GM12878 (cell line): ENCODE data around the gene PKHD1. TPM values are rescaled to one million over a fixed set of nuclear protein-coding genes. Genes with fewer than 3 reads are reported as not detected.

Experiments
- ATAC-seq: fragments of 200-7000 bp; cut with Tn5 transposase; 3 replicates; pipeline ENCODE4 v1.9.1; 2020; ENCODE audit warnings: mild to moderate bottlenecking, moderate library complexity
- BruUV-seq: library from RNA; stranded (reverse); fragments of 400-500 nt; replicated peaks from 2 replicates; lab custom pipeline; 2021; lab: Mats Ljungman, UMichigan
- CTCF ChIA-PET: fragments of 300-600 bp; sonication (Branson Sonifier 250); formaldehyde crosslinking; extraction: SDS; loops from one replicate; lab custom pipeline; 2021; ENCODE audit warnings: inconsistent platforms; lab: Yijun Ruan, JAX
- POLR2A ChIA-PET: fragments of 350-600 bp; formaldehyde crosslinking; extraction: SDS; loops from one replicate; lab custom pipeline; 2021; ENCODE audit warnings: inconsistent platforms; lab: Charles Lee
- RAD21 ChIA-PET: fragments of 300-600 bp; sonication (Branson Sonifier 250); formaldehyde crosslinking; loops from one replicate; lab custom pipeline; 2023; ENCODE audit warnings: antibody characterized with exemption; ENCODE audit not compliant: unreplicated experiment; lab: Charles Lee
- SMC1A ChIA-PET: fragments of 300-600 bp; sonication (Branson Sonifier 250); formaldehyde crosslinking; loops from one replicate; lab custom pipeline; 2023; ENCODE audit not compliant: unreplicated experiment, uncharacterized antibody; lab: Charles Lee
- DNase-seq: peaks from one replicate; pipeline ENCODE4 v3.0.0-alpha.2; 2011; ENCODE audit warnings: low read depth, low spot score
- FAIRE-seq: peaks from 3 replicates; lab custom pipeline; 2011; peaks lifted over from hg19 to GRCh38; lab: Jason Lieb, UNC
- H2AFZ ChIP-seq: 2 replicates; pipeline ENCODE4 v1.6.0; 2011; ENCODE audit warnings: low read depth, low read length, control low read depth; ENCODE audit not compliant: control insufficient read depth
- H3K27ac ChIP-seq: 2 replicates; pipeline ENCODE4 v1.5.1; 2011; ENCODE audit warnings: control low read depth; ENCODE audit not compliant: control insufficient read depth, insufficient read depth
- H3K27me3 ChIP-seq, 2 experiments: replicated peaks in 1 of 2; 2 replicates each; pipeline versions ENCODE4 v1.6.0 to v1.6.1; 2011; ENCODE audit warnings: low read length in 1 of 2; ENCODE audit not compliant: control insufficient read depth in 2 of 2, insufficient read depth in 2 of 2
- H3K36me3 ChIP-seq, 2 experiments: 2 replicates each; pipeline ENCODE4 v1.5.1; 2011; ENCODE audit warnings: low read length in 1 of 2; ENCODE audit not compliant: control insufficient read depth in 2 of 2, insufficient read depth in 2 of 2
- H3K4me1 ChIP-seq: 2 replicates; pipeline ENCODE4 v1.6.1; 2011; ENCODE audit warnings: mild to moderate bottlenecking, low read length, moderate library complexity, mixed read lengths; ENCODE audit not compliant: control insufficient read depth, insufficient read depth
- H3K4me2 ChIP-seq: 2 replicates; pipeline ENCODE4 v1.6.0; 2011; ENCODE audit warnings: control low read depth; ENCODE audit not compliant: control insufficient read depth, insufficient read depth
- H3K4me3 ChIP-seq: fragments of 200-600 bp; sonication (generic); 2 replicates; pipeline ENCODE4 v1.5.1; 2016
- H3K79me2 ChIP-seq: 2 replicates; pipeline ENCODE4 v1.6.0; 2011; ENCODE audit warnings: low read length; ENCODE audit not compliant: control insufficient read depth, insufficient read depth
- H3K9ac ChIP-seq: 2 replicates; pipeline ENCODE4 v1.8.0; 2011; ENCODE audit warnings: low read length, control low read depth, mixed read lengths; ENCODE audit not compliant: control insufficient read depth, insufficient read depth
- H3K9me3 ChIP-seq: replicated peaks from 3 replicates; pipeline ENCODE4 v1.5.1; 2011; ENCODE audit warnings: mild to moderate bottlenecking, low read length; ENCODE audit not compliant: control insufficient read depth, insufficient read depth
- H4K20me1 ChIP-seq: 2 replicates; pipeline ENCODE4 v1.6.0; 2011; ENCODE audit not compliant: control insufficient read depth, insufficient read depth
- DPF2 ChIP-seq: fragments of 450-650 bp; IDR thresholded peaks from 2 replicates; pipeline ENCODE4 v1.6.1; 2017; ENCODE audit warnings: mild to moderate bottlenecking
- HDAC2 ChIP-seq: fragments of 200-600 bp; sonication (generic); IDR thresholded peaks from 2 replicates; pipeline ENCODE4 v1.6.1; 2017
- IRF3 ChIP-seq: fragments of 450-650 bp; IDR thresholded peaks from 2 replicates; pipeline ENCODE4 v1.6.1; 2014; ENCODE audit warnings: mild to moderate bottlenecking
- JUNB ChIP-seq: IDR thresholded peaks from 2 replicates; pipeline ENCODE4 v1.6.1; 2016; ENCODE audit warnings: antibody characterized with exemption, mild to moderate bottlenecking
- MEF2A ChIP-seq: IDR thresholded peaks from 2 replicates; pipeline ENCODE4 v1.6.1; 2011; ENCODE audit warnings: low read depth, mild to moderate bottlenecking, low read length, moderate library complexity; ENCODE audit not compliant: insufficient read depth
- ZBTB11 ChIP-seq: fragments of 450-650 bp; formaldehyde crosslinking; IDR thresholded peaks from 2 replicates; pipeline ENCODE4 v1.5.0; 2022; ENCODE audit warnings: mild to moderate bottlenecking, missing genetic modification characterization
- WGBS: methylation state at CpG from one replicate; pipeline ENCODE4 v1.1.6; 2016; ENCODE audit warnings: low lambda C conversion rate; ENCODE audit not compliant: insufficient replicate concordance, insufficient coverage; ENCODE audit errors: missing lambda C conversion rate; 5-methylcytosine and 5-hydroxymethylcytosine counted together
- in situ Hi-C: fragments of 300-500 bp; cut with MboI; formaldehyde crosslinking; loops from 9 replicates; pipeline ENCODE4 v1.14.3; 2018; ENCODE audit warnings: mixed read lengths
- intact Hi-C: fragments of 100-400 bp; cut with micrococcal nuclease; formaldehyde crosslinking; loops from one replicate; pipeline ENCODE4 v1.14.2; 2022; ENCODE audit not compliant: unreplicated experiment
- polyA plus RNA-seq, 11 experiments: library from polyadenylated mRNA; depleted of rRNA in 4 of 11; unstranded in 6 of 11; stranded (reverse) in 5 of 11; fragments of >200 nt; fragmentation: Nextera tagmentation in 4 of 11; fragmentation: Illumina TruSeq in 1 of 11; extraction: Ambion mirVana in 4 of 11; extraction: Trizol in 1 of 11; gene quantifications; 1 replicate in 1 of 11; 2 replicates in 10 of 11; pipeline versions ENCODE4 v1.2.1 to v1.2.3, GENCODE V29; 2011 to 2016; ENCODE audit warnings: inconsistent platforms in 2 of 11, missing spikeins in 2 of 11, low read depth in 1 of 11
- total RNA-seq, 4 experiments: library from RNA; depleted of rRNA in 3 of 4; stranded (reverse); fragments of >200 nt in 3 of 4; fragmentation: Illumina TruSeq in 1 of 4; extraction: Trizol in 1 of 4; gene quantifications; 2 replicates each; pipeline versions ENCODE4 v1.2.1 to v1.2.3, GENCODE V29; 2013 to 2021
- TF ChIP-seq, protein P1 (sequence below): fragments of 450-650 bp; IDR thresholded peaks from 2 replicates; pipeline ENCODE4 v1.6.1; 2017; ENCODE audit warnings: antibody characterized with exemption, mild to moderate bottlenecking, moderate library complexity

The PKHD1 gene
- total and polyA plus RNA-seq, 10 of the 15 experiments (the other 5 are each of a cell fraction or from before 2014, with no cell fraction given) = under 0.01 to 0.90 (median 0.02) TPM; not detected in 1

- Histone ChIP-seq H3K79me2 (no peaks in the 10 kb centered on the region), H3K4me3 (no peak overlapping the region), H3K27me3 (peaks cover 0 to 4% of the 10 kb centered on the region in 2 experiments; a peak in 1 of 4 replicates), H2AFZ (no peak overlapping the region), H3K4me2 (no peak overlapping the region), H3K4me1 (peaks cover 8% of the 10 kb centered on the region), H3K9ac (no peak overlapping the region), H3K27ac (no peak overlapping the region), H4K20me1 (no peaks in the 10 kb centered on the region), H3K36me3 (no peaks in the 10 kb centered on the region), H3K9me3 (no peaks in the 10 kb centered on the region)
- intact Hi-C loops = no loop called here
- CTCF ChIA-PET = interaction anchor here (1.0 kb wide), 1 partner anchor 27 kb away, joined by 5 read pairs; no protein-coding TSS in a partner anchor
- FAIRE-seq (no peak), ATAC-seq (no peak), DNase-seq (no peak)
- in situ Hi-C loops = no loop called here
- WGBS = 15% methylated on average over 4 of the region's 4 CpGs
- BruUV-seq = no TSS peak
- RAD21 ChIA-PET = no interaction called here
- no peak for TF ChIP-seq DPF2
- no peak for TF ChIP-seq HDAC2
- no peak for TF ChIP-seq ZBTB11
- no peak for TF ChIP-seq JUNB
- TF ChIP-seq, protein P1, sequence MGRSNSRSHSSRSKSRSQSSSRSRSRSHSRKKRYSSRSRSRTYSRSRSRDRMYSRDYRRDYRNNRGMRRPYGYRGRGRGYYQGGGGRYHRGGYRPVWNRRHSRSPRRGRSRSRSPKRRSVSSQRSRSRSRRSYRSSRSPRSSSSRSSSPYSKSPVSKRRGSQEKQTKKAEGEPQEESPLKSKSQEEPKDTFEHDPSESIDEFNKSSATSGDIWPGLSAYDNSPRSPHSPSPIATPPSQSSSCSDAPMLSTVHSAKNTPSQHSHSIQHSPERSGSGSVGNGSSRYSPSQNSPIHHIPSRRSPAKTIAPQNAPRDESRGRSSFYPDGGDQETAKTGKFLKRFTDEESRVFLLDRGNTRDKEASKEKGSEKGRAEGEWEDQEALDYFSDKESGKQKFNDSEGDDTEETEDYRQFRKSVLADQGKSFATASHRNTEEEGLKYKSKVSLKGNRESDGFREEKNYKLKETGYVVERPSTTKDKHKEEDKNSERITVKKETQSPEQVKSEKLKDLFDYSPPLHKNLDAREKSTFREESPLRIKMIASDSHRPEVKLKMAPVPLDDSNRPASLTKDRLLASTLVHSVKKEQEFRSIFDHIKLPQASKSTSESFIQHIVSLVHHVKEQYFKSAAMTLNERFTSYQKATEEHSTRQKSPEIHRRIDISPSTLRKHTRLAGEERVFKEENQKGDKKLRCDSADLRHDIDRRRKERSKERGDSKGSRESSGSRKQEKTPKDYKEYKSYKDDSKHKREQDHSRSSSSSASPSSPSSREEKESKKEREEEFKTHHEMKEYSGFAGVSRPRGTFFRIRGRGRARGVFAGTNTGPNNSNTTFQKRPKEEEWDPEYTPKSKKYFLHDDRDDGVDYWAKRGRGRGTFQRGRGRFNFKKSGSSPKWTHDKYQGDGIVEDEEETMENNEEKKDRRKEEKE = no peak
- no peak for TF ChIP-seq MEF2A
- no peak for TF ChIP-seq IRF3
- POLR2A ChIA-PET = interaction anchor here (0.5 kb wide), 1 partner anchor 11 kb away, joined by 4 read pairs; no protein-coding TSS in a partner anchor
- SMC1A ChIA-PET = no interaction called here
These were observed 48.6 kb upstream of the PKHD1 start for GRCh38 chr6:52136055-52136454.
